GM23248 (cell line): ENCODE results near the gene PPFIA4.

ENCODE experiments used
- EZH2 ChIP-seq: fragments of 200-600 bp; sonication (generic); IDR thresholded peaks from 2 replicates; pipeline ENCODE4 v1.6.1; 2018; ENCODE audit warnings: antibody characterized with exemption, mild to moderate bottlenecking; ENCODE audit not compliant: insufficient read depth, poor library complexity, severe bottlenecking
- EZH2phosphoT487 ChIP-seq: fragments of 200-600 bp; sonication (generic); IDR thresholded peaks from 2 replicates; pipeline ENCODE4 v1.6.1; 2018; ENCODE audit warnings: antibody characterized with exemption, moderate library complexity, mild to moderate bottlenecking, low read depth; ENCODE audit not compliant: insufficient read depth

DNA sequence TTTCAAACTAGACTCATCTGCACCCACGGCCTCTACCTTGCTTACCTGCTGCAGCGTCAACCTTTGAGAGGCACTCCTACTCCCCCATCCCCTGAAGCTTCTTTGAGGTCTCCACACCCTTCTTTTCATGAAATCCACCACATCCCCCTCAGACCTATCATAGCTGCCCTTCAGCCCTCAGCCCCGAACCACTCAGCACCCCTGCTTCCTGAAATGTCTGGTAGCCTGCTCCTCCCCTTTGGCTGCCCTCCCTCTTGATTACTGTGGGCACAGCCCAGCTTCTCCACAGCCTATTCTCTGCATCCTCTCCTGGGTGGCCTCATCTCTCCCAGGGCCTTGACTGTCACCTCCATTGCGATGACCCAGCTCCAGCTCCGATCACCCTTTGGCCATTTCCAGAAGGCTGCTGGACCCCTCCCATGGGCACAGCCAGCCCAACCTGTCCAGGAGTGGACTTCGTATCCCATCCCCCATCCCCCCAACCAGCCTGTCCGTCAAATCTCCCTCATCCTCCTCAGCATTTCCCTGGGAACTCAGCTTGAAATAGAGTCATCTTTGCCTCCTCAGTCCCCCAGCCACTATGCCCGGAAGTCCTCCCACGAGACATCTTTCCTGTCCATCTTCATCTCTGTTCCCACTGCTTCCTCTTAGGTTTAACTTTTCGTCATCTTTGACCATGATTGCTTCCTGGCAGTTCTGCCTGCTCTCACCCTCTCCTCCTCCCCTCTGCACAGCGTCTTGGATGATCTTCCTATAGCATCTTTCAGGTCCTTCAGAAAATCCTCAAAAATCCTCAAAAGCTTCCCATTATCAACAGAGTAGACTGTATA lies 95.1 kb downstream of the PPFIA4 start:
- TF ChIP-seq EZH2 (no peak), EZH2phosphoT487 (no peak)
